Urinary bladder (tissue), 4 donors: ENCODE results near the gene MUC12. TPM values are rescaled to one million over a fixed set of nuclear protein-coding genes. Genes with fewer than 3 reads are reported as not detected.
"Not testable (repeated sequence)": the region's sequence is repeated elsewhere in the genome, so short reads cannot be mapped to it uniquely, and the experiment has no call there.

ENCODE experiments used
- DNase-seq: peaks from one replicate; pipeline ENCODE4 v3.0.0-alpha.2; 2015; ENCODE audit errors: extremely low spot score
- H3K27ac ChIP-seq: one replicate; pipeline ENCODE4 v1.5.1; 2013; ENCODE audit warnings: low read depth, mild to moderate bottlenecking, moderate library complexity
- H3K36me3 ChIP-seq: one replicate; pipeline ENCODE4 v1.6.1; 2013; ENCODE audit warnings: mild to moderate bottlenecking, moderate library complexity; ENCODE audit not compliant: insufficient read depth
- H3K4me1 ChIP-seq: one replicate; pipeline ENCODE4 v1.6.1; 2013; ENCODE audit warnings: mild to moderate bottlenecking, moderate library complexity; ENCODE audit not compliant: insufficient read depth
- H3K4me3 ChIP-seq: one replicate; pipeline ENCODE4 v1.5.1; 2013; ENCODE audit warnings: low read depth, low read length
- WGBS: extraction: QIAGEN DNeasy Blood & Tissue Kit; methylation state at CpG from one replicate; pipeline ENCODE4 v1.1.7; 2013; 5-methylcytosine and 5-hydroxymethylcytosine counted together
- polyA plus RNA-seq: library from polyadenylated mRNA; stranded (reverse); fragments of 200-250 nt; gene quantifications from one replicate; pipeline ENCODE4 v1.2.3, GENCODE V29; 2013
- total RNA-seq: library from RNA; depleted of rRNA; stranded (reverse); fragments of >200 nt; gene quantifications from one replicate; pipeline ENCODE4 v1.2.3, GENCODE V29; 2014
- donor health status: healthy with polysubstance abuse.
- donor health status: healthy.

Gene MUC12
- total and polyA plus RNA-seq, 2 donors, result 1.1 to 2.1 TPM

DNA sequence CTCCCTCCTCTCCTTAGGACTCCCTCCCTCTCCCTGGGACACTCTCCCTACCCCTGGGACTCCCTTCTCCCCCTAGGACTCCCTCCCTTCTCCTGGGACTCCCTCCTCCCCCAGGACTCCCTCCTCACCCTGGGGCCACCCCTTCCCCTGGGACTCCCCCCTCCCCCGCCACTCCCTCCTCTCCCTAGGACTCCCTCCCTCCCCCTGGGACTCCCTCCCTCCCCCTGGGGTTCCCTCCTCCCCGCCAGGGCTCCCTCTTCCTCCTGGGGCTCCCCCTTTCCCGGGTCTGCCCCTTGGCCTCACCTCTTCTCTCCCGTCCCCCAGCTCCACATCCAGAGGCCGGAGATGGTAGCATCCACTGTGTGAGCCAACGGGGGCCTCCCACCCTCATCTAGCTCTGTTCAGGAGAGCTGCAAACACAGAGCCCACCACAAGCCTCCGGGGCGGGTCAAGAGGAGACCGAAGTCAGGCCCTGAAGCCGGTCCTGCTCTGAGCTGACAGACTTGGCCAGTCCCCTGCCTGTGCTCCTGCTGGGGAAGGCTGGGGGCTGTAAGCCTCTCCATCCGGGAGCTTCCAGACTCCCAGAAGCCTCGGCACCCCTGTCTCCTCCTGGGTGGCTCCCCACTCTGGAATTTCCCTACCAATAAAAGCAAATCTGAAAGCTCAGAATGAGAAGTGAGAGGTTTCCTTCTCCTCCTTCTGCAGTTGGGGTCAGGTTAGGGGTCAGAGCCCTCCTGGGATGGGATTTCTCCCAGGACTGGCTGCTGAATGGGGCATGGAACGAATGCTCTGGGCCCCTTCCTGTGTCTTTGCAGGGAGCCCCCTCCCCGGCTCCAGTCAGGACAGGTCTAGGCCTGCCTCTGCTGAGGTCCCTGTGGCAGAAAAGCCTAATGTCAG, 49.2 kb downstream of the MUC12 start:
- no peak for DNase-seq
- WGBS, result 51% methylated on average over 14 of the region's 14 CpGs
- no peak overlapping the region for H3K27ac ChIP-seq

DNA sequence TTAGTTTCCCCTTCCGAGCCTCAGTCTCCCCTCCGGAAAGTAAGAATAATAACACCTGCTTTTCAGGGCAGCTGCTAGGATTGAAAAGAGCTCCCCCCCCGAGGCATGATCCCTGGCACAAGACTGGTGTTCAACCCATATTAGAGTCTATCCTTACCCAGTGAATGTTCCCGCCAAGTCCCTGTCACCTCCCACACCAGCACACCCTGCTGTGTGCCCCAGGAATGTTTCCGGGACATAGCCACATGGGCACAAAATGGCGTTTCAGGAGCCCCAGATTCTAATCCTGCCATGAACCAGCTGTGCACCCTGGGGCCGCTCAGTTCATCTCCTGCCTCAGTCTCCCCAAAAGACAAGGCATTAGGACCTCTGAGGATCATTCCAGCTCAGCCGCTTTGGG, 51.1 kb downstream of the MUC12 start:
- 78% methylated on average over 8 of the region's 8 CpGs for WGBS
- H3K36me3 ChIP-seq, result no peaks in the 10 kb centered on the region
- H3K4me3 ChIP-seq, result no peak overlapping the region
- H3K4me1 ChIP-seq, result no peaks in the 10 kb centered on the region
- no peak overlapping the region for H3K27ac ChIP-seq
- DNase-seq, result no peak

More for the DNA sequence above, 49.2 kb downstream of the MUC12 start:
- Histone ChIP-seq H3K4me1 (no peaks in the 10 kb centered on the region), H3K36me3 (no peaks in the 10 kb centered on the region), H3K4me3 (no peak overlapping the region)

DNA sequence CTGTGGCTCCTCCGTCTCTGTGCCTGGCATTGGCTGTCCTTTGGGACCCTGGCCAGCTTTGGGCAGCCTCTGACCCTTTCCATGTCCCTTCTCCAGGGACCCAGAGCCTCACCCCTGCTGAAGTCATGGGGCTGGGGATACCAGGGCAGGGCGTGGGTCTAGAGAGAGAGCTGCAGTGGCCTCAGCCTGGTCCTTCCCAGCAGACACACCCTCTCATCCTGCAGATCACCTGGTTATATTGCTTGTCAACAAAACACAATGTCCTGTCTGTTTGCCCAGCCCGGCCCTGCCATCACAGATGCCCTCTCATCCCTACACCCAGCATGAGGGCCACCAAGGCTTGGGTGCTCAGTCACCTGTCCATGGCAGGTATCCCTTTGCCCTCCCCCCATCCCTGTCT, 52.3 kb downstream of the MUC12 start:
- WGBS, result 69% methylated on average over 3 of the region's 3 CpGs
- H3K4me1 ChIP-seq, result no peaks in the 10 kb centered on the region

DNA sequence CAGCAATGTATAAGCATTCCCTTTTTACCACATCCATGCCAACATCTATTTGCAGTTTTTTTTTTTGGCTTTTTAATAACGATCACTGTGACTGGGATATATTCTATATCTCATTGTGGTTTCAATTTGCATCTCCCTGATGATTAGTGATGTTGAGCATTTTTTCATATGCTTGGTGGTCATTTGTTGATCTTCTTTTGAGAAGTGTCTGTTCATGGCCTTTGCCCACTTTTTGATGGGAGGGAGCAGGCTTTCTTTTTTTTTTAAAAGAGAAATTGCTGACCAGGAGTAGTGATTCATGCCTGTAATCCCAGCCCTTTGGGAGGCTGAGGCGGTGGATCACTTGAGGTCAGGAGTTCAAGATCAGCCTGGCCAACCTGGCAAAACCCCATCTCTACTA, 54.5 kb downstream of the MUC12 start:
- WGBS, result 75% methylated on average over 2 of the region's 2 CpGs

More for the DNA sequence above, 52.3 kb downstream of the MUC12 start:
- Histone ChIP-seq H3K36me3 (no peaks in the 10 kb centered on the region), H3K4me3 (no peak overlapping the region), H3K27ac (no peak overlapping the region)
- no peak for DNase-seq

DNA sequence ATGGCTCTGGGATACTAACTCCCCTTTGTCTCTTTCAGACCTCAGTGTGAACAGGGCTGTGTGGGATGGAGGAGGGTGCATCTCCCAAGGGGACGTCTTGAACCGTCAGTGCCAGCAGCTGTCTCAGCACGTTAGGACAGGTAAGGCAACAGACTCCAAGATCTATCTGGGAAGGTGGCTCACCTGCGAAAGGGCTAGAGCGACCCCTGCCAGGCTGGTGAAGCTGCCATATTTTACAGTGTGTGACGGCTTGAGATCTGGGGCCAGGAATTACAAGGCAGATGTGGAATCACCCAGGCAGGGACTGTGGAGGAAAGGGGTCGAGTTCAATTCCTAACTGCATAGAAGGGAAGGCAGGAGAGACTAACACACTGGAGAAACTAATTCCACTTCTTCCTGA, 61.7 kb downstream of the MUC12 start:
- Histone ChIP-seq H3K4me3 (no peak overlapping the region), H3K4me1 (no peaks in the 10 kb centered on the region), H3K27ac (no peak overlapping the region), H3K36me3 (no peaks in the 10 kb centered on the region)
- no peak for DNase-seq
- WGBS, result 10% methylated on average over 7 of the region's 7 CpGs

More for the DNA sequence above, 54.5 kb downstream of the MUC12 start:
- Histone ChIP-seq H3K4me3 (no peak overlapping the region), H3K36me3 (no peaks in the 10 kb centered on the region), H3K4me1 (no peaks in the 10 kb centered on the region), H3K27ac (no peak overlapping the region)
- no peak for DNase-seq

DNA sequence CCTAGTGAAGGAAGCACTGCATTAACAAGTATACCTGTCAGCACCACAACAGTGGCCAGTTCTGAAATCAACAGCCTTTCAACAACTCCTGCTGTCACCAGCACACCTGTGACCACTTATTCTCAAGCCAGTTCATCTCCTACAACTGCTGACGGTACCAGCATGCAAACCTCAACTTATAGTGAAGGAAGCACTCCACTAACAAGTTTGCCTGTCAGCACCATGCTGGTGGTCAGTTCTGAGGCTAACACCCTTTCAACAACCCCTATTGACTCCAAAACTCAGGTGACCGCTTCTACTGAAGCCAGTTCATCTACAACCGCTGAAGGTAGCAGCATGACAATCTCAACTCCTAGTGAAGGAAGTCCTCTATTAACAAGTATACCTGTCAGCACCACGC, 66.6 kb downstream of the MUC12 start:
- 67% methylated on average over 4 of the region's 4 CpGs for whole genome bisulfite sequencing
- Histone ChIP-seq H3K4me1 (no peaks in the 10 kb centered on the region), H3K4me3 (no peak overlapping the region), H3K36me3 (no peaks in the 10 kb centered on the region), H3K27ac (no peak overlapping the region)
- DNase-seq, result no peak

DNA sequence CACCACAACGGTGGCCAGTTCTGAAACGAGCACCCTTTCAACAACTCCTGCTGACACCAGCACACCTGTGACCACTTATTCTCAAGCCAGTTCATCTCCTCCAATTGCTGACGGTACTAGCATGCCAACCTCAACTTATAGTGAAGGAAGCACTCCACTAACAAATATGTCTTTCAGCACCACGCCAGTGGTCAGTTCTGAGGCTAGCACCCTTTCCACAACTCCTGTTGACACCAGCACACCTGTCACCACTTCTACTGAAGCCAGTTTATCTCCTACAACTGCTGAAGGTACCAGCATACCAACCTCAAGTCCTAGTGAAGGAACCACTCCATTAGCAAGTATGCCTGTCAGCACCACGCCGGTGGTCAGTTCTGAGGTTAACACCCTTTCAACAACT, 71.9 kb downstream of the MUC12 start:
- H3K4me3 ChIP-seq, H3K36me3 ChIP-seq: not testable (repeated sequence)
- 85% methylated on average over 6 of the region's 6 CpGs for WGBS

DNA sequence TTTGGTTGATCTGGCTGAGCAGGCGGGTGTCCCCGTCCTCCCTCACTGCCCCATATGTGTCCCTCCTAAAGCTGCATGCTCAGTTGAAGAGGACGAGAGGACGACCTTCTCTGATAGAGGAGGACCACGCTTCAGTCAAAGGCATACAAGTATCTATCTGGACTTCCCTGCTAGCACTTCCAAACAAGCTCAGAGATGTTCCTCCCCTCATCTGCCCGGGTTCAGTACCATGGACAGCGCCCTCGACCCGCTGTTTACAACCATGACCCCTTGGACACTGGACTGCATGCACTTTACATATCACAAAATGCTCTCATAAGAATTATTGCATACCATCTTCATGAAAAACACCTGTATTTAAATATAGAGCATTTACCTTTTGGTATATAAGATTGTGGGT, 89.0 kb downstream of the MUC12 start:
- Histone ChIP-seq H3K4me1 (no peaks in the 10 kb centered on the region), H3K4me3 (no peak overlapping the region), H3K36me3 (no peaks in the 10 kb centered on the region), H3K27ac (no peak overlapping the region)
- WGBS, result 18% methylated on average over 9 of the region's 9 CpGs
- DNase-seq, result no peak

More for the DNA sequence above, 71.9 kb downstream of the MUC12 start:
- H3K4me1 ChIP-seq, H3K27ac ChIP-seq, DNase-seq: not testable (repeated sequence)

DNA sequence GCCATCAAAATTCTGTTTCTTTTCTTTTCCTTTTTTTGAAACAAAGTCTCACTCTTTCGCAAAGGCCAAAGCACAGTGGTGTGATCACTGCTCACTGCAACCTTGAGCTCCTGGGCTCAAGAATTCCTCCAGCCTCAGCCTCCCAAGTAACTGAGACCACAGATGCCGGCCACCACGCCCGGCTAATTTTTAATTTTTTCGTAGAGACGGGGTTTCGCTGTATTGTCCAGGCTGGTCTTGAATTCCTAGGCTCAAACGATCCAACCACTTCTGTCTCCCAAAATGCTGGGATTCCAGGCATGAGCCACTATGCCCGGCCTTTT, 90.2 kb downstream of the MUC12 start:
- no peak for DNase-seq
- WGBS, result 31% methylated on average over 9 of the region's 9 CpGs
- H3K4me1 ChIP-seq, result no peaks in the 10 kb centered on the region
- no peaks in the 10 kb centered on the region for H3K36me3 ChIP-seq
- H3K4me3 ChIP-seq, result no peak overlapping the region
- H3K27ac ChIP-seq, result no peak overlapping the region

DNA sequence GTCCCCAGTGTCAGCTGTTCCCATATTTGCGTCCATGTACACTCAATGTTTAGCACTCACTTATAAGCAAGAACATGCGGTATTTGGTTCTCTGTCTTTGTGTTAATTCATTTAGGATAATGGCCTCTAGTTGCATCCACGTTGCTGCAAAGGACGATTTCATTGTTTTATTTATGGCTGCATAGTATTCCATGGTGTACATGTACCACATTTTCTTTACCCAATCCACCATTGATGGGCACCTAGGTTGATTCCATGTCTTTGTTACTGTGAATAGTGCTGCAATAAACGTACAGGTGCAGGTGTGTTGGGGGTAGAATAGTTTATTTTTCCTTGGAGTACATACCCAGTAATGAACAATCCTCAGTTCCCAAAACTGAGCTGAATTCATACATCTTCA, 91.6 kb downstream of the MUC12 start:
- 83% methylated on average over 5 of the region's 5 CpGs for WGBS
- no peaks in the 10 kb centered on the region for H3K36me3 ChIP-seq
- H3K4me3 ChIP-seq, result no peak overlapping the region
- H3K27ac ChIP-seq, result no peak overlapping the region
- H3K4me1 ChIP-seq, result no peaks in the 10 kb centered on the region
- no peak for DNase-seq

DNA sequence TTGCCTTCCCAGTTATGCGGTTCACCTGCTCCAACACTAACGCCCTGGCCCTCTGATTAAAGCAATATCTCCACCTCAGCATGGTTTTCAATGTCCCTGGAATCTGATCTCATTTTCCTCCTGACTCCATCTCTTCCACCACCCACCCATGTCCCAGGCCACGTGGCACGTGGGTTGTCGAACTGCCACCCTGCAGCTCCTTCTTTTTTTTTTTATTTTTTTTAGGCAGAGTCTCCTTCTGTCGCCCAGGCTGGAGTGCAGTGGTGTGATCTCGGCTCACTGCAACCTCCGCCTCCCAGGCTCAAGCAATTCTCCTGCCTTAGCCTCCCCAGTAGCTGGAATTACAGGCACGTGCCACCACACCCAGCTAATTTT, 94.8 kb downstream of the MUC12 start:
- not testable (repeated sequence) for H3K27ac ChIP-seq, H3K4me1 ChIP-seq, DNase-seq, H3K36me3 ChIP-seq, H3K4me3 ChIP-seq
- 67% methylated on average over 9 of the region's 9 CpGs for WGBS

DNA sequence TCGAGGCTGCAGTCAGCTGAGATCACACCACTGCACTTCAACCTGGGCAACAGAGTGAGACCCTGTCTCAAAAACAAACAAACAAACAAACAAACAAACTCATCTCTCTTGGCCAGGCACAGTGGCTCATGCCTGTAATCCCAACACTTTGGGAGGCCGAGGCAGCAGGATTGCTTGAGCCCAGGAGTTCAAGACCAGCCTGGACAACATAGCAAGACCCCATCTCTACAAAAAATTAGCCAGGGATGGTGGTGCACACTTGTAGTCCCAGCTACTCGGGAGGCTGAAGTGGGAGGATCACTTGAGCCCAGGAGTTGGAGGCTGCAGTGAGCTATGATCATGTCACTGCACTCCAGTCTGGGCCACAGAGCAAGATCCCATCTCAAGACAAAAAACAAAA, 95.8 kb downstream of the MUC12 start:
- not testable (repeated sequence) for H3K36me3 ChIP-seq, H3K4me1 ChIP-seq, DNase-seq, H3K27ac ChIP-seq, H3K4me3 ChIP-seq
- WGBS, result 79% methylated on average over 3 of the region's 3 CpGs

DNA sequence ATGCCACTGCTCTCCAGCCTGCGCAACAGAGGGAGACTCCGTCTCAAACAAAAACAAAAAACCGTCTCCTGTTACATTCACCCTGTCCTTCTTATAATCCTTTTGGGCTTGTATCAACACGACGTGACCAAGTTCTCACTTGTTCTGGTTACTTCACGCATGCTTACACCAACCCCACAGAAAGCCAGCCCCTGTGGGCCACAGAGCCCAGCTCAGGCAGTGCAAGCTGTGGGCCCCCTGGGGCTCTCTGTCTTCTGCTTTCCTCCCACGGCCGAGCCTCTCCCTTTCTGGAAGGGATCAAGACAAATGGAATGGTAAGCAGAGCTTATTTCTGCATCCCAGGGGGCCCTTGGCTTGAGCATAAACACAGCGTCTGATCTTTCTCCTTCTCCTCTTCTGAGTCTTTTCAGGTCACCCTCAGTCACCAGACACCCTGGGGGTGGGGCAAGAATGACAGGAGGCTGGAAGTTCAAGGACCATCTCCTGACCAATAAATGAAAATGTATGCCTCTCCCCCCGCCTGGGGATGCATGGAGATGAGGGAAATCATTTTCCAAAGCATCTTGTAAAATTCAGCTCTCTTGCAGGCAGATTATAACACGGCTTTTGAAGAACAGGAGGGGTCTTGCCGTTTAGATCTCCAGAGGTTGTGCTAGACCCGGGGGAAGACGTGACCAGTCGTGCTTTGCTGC, 96.9 kb downstream of the MUC12 start:
- DNase-seq, result peak; percentile 25
- H3K36me3 ChIP-seq, result no peaks in the 10 kb centered on the region
- 22% methylated on average over 15 of the region's 15 CpGs for WGBS
- H3K27ac ChIP-seq, result no peak overlapping the region
- H3K4me3 ChIP-seq, result no peak overlapping the region
- no peaks in the 10 kb centered on the region for H3K4me1 ChIP-seq

DNA sequence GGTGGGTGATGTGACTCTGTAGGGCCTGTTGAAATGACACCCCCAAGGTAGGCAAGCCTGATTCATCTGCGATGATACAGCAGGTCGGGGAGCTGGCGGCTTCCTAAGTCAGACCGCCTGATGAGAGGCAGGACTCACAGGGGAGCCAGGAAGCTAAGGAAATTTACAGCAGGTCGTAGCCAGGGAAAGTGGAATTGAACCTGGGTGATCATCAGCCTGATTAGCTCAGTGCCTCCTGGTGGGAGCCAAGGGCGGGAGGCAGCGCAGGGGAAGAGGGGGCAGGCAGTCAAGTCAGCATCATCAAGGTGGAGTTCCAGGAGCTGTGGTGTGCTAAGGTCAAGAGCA, 97.4 kb downstream of the MUC12 start:
- no peak overlapping the region for H3K27ac ChIP-seq
- no peaks in the 10 kb centered on the region for H3K36me3 ChIP-seq
- H3K4me3 ChIP-seq, result no peak overlapping the region
- no peaks in the 10 kb centered on the region for H3K4me1 ChIP-seq
- DNase-seq, result no peak
- WGBS, result 39% methylated on average over 7 of the region's 7 CpGs
